Upper lobe of left lung (tissue), 4 donors: ENCODE data around the gene RPL37.
"Not testable (repeated sequence)": the region's sequence is repeated elsewhere in the genome, so short reads cannot be mapped to it uniquely, and the experiment has no call there.

Experiments
- POLR2A ChIP-seq, 4 donors: fragments of 450-650 bp; IDR thresholded peaks; one replicate each; pipeline ENCODE4 v1.5.1; 2016 to 2017; ENCODE audit warnings: antibody characterized with exemption in 4 of 4, mild to moderate bottlenecking in 2 of 4
- TF ChIP-seq, protein P1 (sequence below), 6 experiments: fragments of 450-650 bp in 4 of 6; fragments of 200-600 bp in 2 of 6; sonication (generic) in 2 of 6; IDR thresholded peaks; one replicate each; pipeline ENCODE4 v1.5.1; 2016 to 2019; ENCODE audit warnings: antibody characterized with exemption in 6 of 6

DNA sequence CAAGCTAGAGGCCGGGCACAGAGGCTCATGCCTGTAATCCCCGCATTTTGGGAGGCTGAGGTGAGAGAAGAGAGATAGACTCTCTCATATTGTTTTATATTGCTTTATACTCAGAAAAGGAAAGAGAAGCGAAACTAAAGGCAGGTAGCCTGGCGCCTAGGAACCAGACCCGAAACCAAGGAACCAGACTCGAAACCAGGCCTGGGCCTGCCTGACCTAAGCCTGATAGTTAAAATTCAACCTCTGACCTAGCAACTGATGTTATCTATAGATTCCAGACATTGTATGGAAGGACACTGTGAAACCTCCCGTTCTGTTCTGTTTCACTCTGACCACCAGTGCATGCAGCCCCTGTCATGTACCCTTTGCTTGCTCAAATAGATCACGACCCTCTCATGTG lies 37.2 kb upstream of the RPL37 start:
- TF ChIP-seq, protein P1, sequence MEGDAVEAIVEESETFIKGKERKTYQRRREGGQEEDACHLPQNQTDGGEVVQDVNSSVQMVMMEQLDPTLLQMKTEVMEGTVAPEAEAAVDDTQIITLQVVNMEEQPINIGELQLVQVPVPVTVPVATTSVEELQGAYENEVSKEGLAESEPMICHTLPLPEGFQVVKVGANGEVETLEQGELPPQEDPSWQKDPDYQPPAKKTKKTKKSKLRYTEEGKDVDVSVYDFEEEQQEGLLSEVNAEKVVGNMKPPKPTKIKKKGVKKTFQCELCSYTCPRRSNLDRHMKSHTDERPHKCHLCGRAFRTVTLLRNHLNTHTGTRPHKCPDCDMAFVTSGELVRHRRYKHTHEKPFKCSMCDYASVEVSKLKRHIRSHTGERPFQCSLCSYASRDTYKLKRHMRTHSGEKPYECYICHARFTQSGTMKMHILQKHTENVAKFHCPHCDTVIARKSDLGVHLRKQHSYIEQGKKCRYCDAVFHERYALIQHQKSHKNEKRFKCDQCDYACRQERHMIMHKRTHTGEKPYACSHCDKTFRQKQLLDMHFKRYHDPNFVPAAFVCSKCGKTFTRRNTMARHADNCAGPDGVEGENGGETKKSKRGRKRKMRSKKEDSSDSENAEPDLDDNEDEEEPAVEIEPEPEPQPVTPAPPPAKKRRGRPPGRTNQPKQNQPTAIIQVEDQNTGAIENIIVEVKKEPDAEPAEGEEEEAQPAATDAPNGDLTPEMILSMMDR (IDR thresholded peaks at IDR 0.05): not testable (repeated sequence)
- TF ChIP-seq POLR2A (IDR thresholded peaks at IDR 0.05): not testable (repeated sequence)
